Activated B cell treated with CpG ODN at 0.5 μM for 24 hours (primary cell): Measurements from ENCODE around the gene CD38. TPM values are rescaled to one million over a fixed set of nuclear protein-coding genes. Genes with fewer than 3 reads are reported as not detected.
"Not testable (repeated sequence)": the region's sequence is repeated elsewhere in the genome, so short reads cannot be mapped to it uniquely, and the experiment has no call there.

Source experiments
- ATAC-seq: fragments of 200-7000 bp; cut with Tn5 transposase; one replicate; pipeline ENCODE4 v1.10.0; 2021; ENCODE audit warnings: low read depth, mild to moderate bottlenecking, moderate library complexity
- CTCF ChIA-PET: fragments of 350-600 bp; sonication (Branson Sonifier 250); formaldehyde crosslinking; loops from one replicate; lab custom pipeline; 2021; ENCODE audit warnings: antibody characterized with exemption; lab: Charles Lee
- POLR2A ChIA-PET: fragments of 350-600 bp; sonication (Branson Sonifier 250); formaldehyde crosslinking; loops from one replicate; lab custom pipeline; 2021; ENCODE audit warnings: antibody characterized with exemption; lab: Charles Lee
- DNase-seq: peaks from one replicate; pipeline ENCODE4 v3.0.0; 2022
- H3K27ac Mint-ChIP-seq: one replicate; pipeline ENCODE4 v1.8.0; 2020; ENCODE audit warnings: mixed read lengths
- H3K27me3 Mint-ChIP-seq: one replicate; pipeline ENCODE4 v1.8.0; 2021; ENCODE audit warnings: mixed read lengths
- H3K36me3 Mint-ChIP-seq: one replicate; pipeline ENCODE4 v1.8.0; 2021; ENCODE audit warnings: low read depth, mixed read lengths
- H3K4me1 Mint-ChIP-seq: one replicate; pipeline ENCODE4 v1.8.0; 2021; ENCODE audit warnings: mixed read lengths
- H3K4me3 Mint-ChIP-seq: one replicate; pipeline ENCODE4 v1.8.0; 2020; ENCODE audit warnings: mild to moderate bottlenecking, mixed read lengths
- H3K9me3 Mint-ChIP-seq: one replicate; pipeline ENCODE4 v1.8.0; 2020; ENCODE audit warnings: mixed read lengths
- CTCF ChIP-seq: fragments of 200-600 bp; IDR thresholded peaks from one replicate; pipeline ENCODE4 v1.8.0; 2022; ENCODE audit warnings: antibody characterized with exemption, mild to moderate bottlenecking
- intact Hi-C: fragments of 100-400 bp; cut with micrococcal nuclease; formaldehyde crosslinking; loops from one replicate; pipeline ENCODE4 v1.15.1; 2024
- total RNA-seq: library from RNA; stranded (reverse); gene quantifications from 2 replicates; pipeline ENCODE4 v1.2.3, GENCODE V29; 2022

CD38 gene
- total RNA-seq, 1 donor from 2014 or later: 5.8 TPM

- Mint-ChIP-seq H3K27me3 (no peaks in the 10 kb centered on the region), H3K27ac (no peak overlapping the region), H3K4me1 (no peaks in the 10 kb centered on the region), H3K4me3 (no peak overlapping the region), H3K9me3 (no peaks in the 10 kb centered on the region), H3K36me3 (no peaks in the 10 kb centered on the region)
- intact Hi-C loops: no loop called here
- DNase-seq (no peak), ATAC-seq (no peak)
- no peak for TF ChIP-seq CTCF
- ChIA-PET POLR2A (no interaction called here), CTCF (no interaction called here)
Measured at GRCh38 chr4:15855804-15856475, 77.8 kb downstream of the CD38 start.

- H3K36me3 Mint-ChIP-seq, H3K27ac Mint-ChIP-seq, H3K4me3 Mint-ChIP-seq, DNase-seq, ATAC-seq, intact Hi-C loops, H3K9me3 Mint-ChIP-seq, H3K4me1 Mint-ChIP-seq, H3K27me3 Mint-ChIP-seq, POLR2A ChIA-PET: not testable (repeated sequence)
- CTCF ChIA-PET: interaction anchor here (4.1 kb wide), 1 partner anchor 21 kb away, joined by 10 read pairs; no protein-coding TSS in a partner anchor
Measured at GRCh38 chr4:15861198-15861597, 83.1 kb downstream of the CD38 start.

- H3K36me3 Mint-ChIP-seq: no peaks in the 10 kb centered on the region
- H3K27me3 Mint-ChIP-seq: no peaks in the 10 kb centered on the region
- POLR2A ChIA-PET: no interaction called here
- no peak overlapping the region for H3K4me3 Mint-ChIP-seq
- H3K4me1 Mint-ChIP-seq: peaks cover 11% of the 10 kb centered on the region
- intact Hi-C loops: no loop called here
- H3K27ac Mint-ChIP-seq: no peak overlapping the region
- CTCF ChIA-PET: no interaction called here
- TF ChIP-seq CTCF: no peak
- H3K9me3 Mint-ChIP-seq: no peaks in the 10 kb centered on the region
- DNase-seq: no peak
- ATAC-seq: no peak
Measured at GRCh38 chr4:15864651-15865566, 86.8 kb downstream of the CD38 start.

- ChIA-PET CTCF (interaction anchor here (0.9 kb wide), 1 partner anchor 88 kb away, joined by 3 read pairs; no protein-coding TSS in a partner anchor), POLR2A (no interaction called here)
- Mint-ChIP-seq H3K9me3 (no peaks in the 10 kb centered on the region), H3K4me1 (peaks cover 9% of the 10 kb centered on the region), H3K27ac (no peak overlapping the region), H3K36me3 (no peaks in the 10 kb centered on the region), H3K4me3 (no peak overlapping the region), H3K27me3 (peaks cover 3% of the 10 kb centered on the region)
- no peak for ATAC-seq
- no peak for DNase-seq
- TF ChIP-seq CTCF: no peak
- intact Hi-C loops: no loop called here
Measured at GRCh38 chr4:15868111-15868510, 90.0 kb downstream of the CD38 start.

GRCh38 chr4:15868826-15869413, 90.8 kb downstream of the CD38 start:
- Mint-ChIP-seq H3K4me3 (no peak overlapping the region), H3K4me1 (peaks cover 9% of the 10 kb centered on the region), H3K27ac (no peak overlapping the region), H3K9me3 (no peaks in the 10 kb centered on the region), H3K27me3 (peaks cover 3% of the 10 kb centered on the region), H3K36me3 (no peaks in the 10 kb centered on the region)
- ATAC-seq (no peak), DNase-seq (no peak)
- ChIA-PET POLR2A (no interaction called here), CTCF (interaction anchor here (0.9 kb wide), 1 partner anchor 87 kb away, joined by 3 read pairs; no protein-coding TSS in a partner anchor)
- intact Hi-C loops: no loop called here
- no peak for TF ChIP-seq CTCF
